SK-N-DZ (cell line): Measurements from ENCODE around the gene MYL6. TPM values are rescaled to one million over a fixed set of nuclear protein-coding genes. Genes with fewer than 3 reads are reported as not detected.
"Not testable (repeated sequence)": the region's sequence is repeated elsewhere in the genome, so short reads cannot be mapped to it uniquely, and the experiment has no call there.

Experiments
- DNase-seq: peaks from one replicate; pipeline ENCODE4 v3.0.0-alpha.2; 2015; ENCODE audit warnings: low spot score
- polyA plus RNA-seq, 2 experiments: library from polyadenylated mRNA; depleted of rRNA; stranded (reverse); fragments of >200 nt; gene quantifications; 2 replicates each; pipeline ENCODE4 v1.2.3, GENCODE V29; 2014

The MYL6 gene
- polyA plus RNA-seq (2014; cell fraction: cytosol; rRNA removed), result 987 and 1,003 TPM in 2 replicates
- polyA plus RNA-seq (2014; cell fraction: nucleus; rRNA removed), result 395 and 729 TPM in 2 replicates

- DNase-seq, result peak; percentile 98
Observed at GRCh38 chr12:56158029-56158925, at the start of gene MYL6. MYL6 (plus strand) TSS chr12:56158359; CDS start chr12:56158402, 43 bp downstream.

GRCh38 chr12:56110571-56110970 lies 47.6 kb upstream of the MYL6 start:
- DNase-seq, result no peak

GRCh38 chr12:56114084-56114483 lies 44.1 kb upstream of the MYL6 start:
- DNase-seq, result no peak

GRCh38 chr12:56115329-56115728 lies 42.8 kb upstream of the MYL6 start:
- DNase-seq, result no peak

GRCh38 chr12:56116267-56117081 lies 41.7 kb upstream of the MYL6 start, which contains the start of gene RPL41:
RPL41 (plus strand) TSS chr12:56116633.
- DNase-seq, result peak; percentile 96

- DNase-seq, result not testable (repeated sequence)
Observed at GRCh38 chr12:56117082-56117706, 41.0 kb upstream of the MYL6 start.

GRCh38 chr12:56117778-56118687 lies 40.1 kb upstream of the MYL6 start, which contains the start of gene ZC3H10:
ZC3H10 (plus strand) TSS chr12:56118266; CDS start chr12:56120563, 2,297 bp downstream.
- peak; percentile 99 for DNase-seq

GRCh38 chr12:56118688-56119357 lies 39.3 kb upstream of the MYL6 start:
- DNase-seq, result no peak

GRCh38 chr12:56119361-56119796 lies 38.8 kb upstream of the MYL6 start:
- peak; percentile 86 for DNase-seq

- no peak for DNase-seq
Observed at GRCh38 chr12:56120158-56120846, 37.9 kb upstream of the MYL6 start.

- no peak for DNase-seq
Observed at GRCh38 chr12:56121204-56121870, 36.8 kb upstream of the MYL6 start.

GRCh38 chr12:56122637-56123036 lies 35.5 kb upstream of the MYL6 start:
- DNase-seq, result no peak

- DNase-seq, result no peak
Observed at GRCh38 chr12:56124133-56124532, 34.0 kb upstream of the MYL6 start.

GRCh38 chr12:56126732-56127239 lies 31.4 kb upstream of the MYL6 start:
- no peak for DNase-seq

- no peak for DNase-seq
Observed at GRCh38 chr12:56127485-56127887, 30.7 kb upstream of the MYL6 start.

GRCh38 chr12:56127888-56128669 lies 30.1 kb upstream of the MYL6 start, which contains the start of gene ESYT1:
ESYT1 (plus strand) TSS chr12:56128267; CDS start chr12:56128320, 53 bp downstream.
- DNase-seq, result peak; percentile 100

- DNase-seq, result peak; percentile 35
Observed at GRCh38 chr12:56128670-56129205, 29.4 kb upstream of the MYL6 start.
